GM19467 (cell line): ENCODE measurements around the gene ZNF768.

Experiments used
- ATAC-seq: cut with Tn5 transposase; IDR thresholded peaks from one replicate; pipeline ENCODE4 v1.9.1; 2021; ENCODE audit warnings: mild to moderate bottlenecking, moderate library complexity; ENCODE audit not compliant: unreplicated experiment

The ZNF768 gene

GRCh38 chr16:30474074-30474452 lies 52.3 kb downstream of the ZNF768 start:
- ATAC-seq: no peak
